ENCODE data around the gene CERS1.
"Not testable (repeated sequence)": the region's sequence is repeated elsewhere in the genome, so short reads cannot be mapped to it uniquely, and the experiment has no call there.

CERS1 gene

DNA sequence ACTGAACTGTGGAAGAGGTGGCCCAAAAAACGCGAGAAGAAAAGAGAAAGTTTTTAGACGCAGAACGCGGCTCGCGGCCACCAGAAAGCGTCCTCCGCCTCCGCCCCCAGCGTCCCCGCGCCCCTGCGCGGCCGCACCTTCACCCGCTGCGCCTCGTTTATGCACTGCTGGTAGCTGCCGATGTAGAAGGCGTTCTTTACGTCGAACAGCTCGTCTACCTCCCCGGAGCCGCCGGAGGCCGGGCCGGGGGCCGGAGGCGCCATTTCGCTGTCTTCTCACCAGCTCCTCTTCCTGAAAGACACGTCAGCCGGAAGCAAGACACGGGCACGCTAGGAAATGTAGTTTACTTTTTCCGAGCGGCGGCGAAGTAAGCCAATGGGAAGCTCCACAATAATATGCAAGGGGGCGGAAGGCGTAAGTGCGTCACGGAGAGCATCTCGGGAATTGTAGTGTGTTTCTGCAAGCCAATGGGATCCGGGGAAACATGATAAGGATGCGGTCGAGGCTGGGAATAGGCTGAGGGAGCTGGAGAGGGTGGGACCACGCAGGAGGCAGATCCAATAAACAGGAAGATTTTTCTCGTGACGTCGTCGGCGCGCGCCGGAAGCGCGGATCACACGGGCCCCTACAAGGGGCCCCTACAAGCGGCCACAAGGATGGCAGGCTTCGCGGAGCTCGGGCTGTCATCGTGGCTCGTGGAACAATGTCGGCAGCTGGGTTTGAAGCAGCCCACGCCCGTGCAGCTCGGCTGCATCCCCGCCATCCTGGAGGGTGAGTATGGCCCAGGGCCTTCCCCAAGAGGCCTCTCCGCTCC, 23.3 kb upstream of the CERS1 start, which contains the start of the genes COPE and DDX49:
COPE (minus strand) TSS at position 302 of the 814 bp plus-strand sequence; CDS start at position 263, 39 bp downstream.
DDX49 (plus strand) TSS at position 630 of the 814 bp plus-strand sequence; CDS start at position 657, 27 bp downstream.
- DNase-seq, result peak; percentile 100

DNA sequence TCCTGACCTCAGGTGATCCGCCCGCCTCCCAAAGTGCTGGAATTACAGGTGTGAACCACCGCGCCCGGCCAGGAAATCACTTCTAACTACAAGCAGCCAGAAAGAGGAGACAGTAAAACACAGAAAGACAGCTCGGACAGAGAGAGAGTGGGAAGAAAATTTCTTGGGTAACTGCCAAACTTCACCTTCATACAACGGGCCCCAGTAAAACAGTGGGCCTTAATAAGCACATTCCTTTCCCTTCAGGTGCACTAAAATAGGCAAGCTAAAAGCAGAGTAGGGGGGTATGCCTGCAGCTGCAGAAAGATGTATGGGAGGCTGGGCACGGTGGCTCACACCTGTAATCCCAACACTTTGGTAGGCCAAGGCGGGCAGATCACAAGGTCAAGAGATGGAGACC, 21.6 kb upstream of the CERS1 start:
- not testable (repeated sequence) for DNase-seq

DNA sequence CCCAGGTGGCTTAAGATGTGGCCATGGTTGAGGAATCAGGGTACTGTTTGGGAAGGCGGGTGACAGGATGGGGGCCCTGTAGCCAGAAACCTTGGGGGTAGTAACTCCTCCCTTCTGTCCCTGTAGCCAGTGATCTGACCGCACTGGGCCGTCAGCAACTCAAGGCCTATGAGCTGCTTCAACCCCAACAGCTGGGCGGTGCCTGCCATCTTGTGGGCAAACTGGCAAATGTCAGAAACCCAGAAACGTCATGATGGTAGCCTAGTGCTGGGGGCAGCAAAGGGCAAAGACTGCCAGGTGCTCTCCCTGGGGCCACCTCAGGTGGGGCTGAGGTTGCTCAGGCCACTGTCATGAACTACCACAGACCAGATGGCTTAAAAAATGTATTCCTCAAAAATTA, 19.7 kb upstream of the CERS1 start:
- peak; percentile 85 for DNase-seq

DNA sequence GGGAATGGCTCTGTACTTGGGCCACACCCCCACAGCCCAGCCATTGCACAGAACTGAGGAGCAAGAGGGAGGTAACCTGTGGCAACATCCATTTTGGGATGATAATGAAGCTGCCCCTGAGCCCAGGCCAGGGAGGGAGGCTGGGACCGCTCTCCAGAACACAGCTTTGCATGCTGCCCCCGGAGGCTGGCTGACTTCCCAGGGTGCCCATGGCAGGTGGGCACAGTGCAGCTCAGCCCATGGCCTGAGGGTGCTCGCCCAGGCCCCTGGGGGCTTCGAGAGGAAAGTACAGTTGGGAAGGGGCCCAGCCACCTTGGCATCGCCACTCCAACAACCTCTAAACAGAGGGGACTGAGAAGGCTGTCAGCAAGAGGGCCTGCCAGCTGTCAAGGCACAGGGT, 17.5 kb upstream of the CERS1 start:
- DNase-seq, result no peak

DNA sequence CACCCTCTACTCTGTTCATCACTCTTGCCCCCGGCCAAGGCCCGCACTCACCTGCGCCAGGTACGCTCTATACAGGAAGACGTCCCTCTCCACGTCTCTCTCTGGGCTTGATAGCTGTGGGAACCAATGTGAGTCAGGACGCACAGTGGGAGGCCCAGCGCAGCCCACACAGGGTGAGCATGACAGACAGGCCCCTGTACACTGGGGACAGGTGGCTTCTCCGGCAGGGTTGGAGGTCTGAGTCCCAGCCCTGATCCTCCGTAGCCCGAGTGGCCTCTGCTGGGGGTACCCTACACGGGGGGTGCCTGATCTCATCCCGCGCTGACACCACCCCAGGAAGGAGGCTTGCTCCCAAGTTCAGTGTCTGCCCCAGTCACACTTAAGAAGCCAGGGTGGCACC, 17.0 kb upstream of the CERS1 start:
- no peak for DNase-seq

DNA sequence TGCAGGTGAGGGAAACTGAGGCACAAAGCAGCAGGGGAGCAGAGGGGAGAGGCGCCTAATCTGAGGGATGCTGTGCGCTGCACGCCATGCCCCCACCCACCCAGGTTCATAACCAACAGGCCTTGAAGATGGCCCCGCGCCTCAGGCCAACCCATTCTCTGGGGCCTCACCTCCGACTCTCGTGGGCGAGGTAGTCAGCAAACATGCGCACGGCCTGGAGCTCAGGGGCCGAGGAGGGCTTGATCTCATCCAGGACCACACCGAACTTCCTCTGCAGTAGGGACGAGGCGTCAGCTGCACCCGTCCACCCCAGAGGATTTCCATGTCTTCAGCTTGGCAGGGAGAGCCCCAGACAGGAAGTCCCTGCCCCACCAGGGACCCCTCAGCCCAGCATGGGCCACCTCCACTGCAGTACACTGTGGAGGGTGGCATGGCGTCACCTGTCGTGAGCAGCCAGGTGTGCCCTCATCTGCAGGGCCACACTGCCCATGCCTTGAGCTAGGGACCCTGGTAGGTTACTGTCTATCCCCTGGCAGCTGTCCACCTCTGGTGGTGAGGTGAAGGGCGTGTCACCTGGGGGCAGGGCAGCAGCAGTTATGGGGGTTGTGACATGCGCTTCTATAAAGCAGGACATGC, 15.0 kb upstream of the CERS1 start:
- no peak for DNase-seq

DNA sequence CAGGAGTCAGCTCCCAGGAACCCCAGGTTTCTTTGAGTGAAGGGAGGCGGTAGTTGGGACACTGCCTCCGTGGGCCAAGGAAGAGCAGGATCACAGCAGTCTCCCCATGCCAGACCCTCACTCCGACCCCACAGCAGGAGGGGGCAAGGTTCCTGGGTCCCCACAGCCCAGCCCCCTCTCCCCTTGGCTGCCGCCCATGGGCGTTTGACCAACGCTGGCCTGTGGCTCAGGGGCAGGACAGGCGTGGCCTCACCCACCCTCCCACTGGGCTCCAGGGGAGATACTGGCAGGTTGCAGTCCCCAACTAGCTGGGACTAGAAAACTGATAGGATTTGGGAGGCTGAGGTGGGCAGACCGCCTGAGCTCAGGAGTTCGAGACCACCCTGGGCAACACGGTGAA, 14.1 kb upstream of the CERS1 start:
- no peak for DNase-seq

DNA sequence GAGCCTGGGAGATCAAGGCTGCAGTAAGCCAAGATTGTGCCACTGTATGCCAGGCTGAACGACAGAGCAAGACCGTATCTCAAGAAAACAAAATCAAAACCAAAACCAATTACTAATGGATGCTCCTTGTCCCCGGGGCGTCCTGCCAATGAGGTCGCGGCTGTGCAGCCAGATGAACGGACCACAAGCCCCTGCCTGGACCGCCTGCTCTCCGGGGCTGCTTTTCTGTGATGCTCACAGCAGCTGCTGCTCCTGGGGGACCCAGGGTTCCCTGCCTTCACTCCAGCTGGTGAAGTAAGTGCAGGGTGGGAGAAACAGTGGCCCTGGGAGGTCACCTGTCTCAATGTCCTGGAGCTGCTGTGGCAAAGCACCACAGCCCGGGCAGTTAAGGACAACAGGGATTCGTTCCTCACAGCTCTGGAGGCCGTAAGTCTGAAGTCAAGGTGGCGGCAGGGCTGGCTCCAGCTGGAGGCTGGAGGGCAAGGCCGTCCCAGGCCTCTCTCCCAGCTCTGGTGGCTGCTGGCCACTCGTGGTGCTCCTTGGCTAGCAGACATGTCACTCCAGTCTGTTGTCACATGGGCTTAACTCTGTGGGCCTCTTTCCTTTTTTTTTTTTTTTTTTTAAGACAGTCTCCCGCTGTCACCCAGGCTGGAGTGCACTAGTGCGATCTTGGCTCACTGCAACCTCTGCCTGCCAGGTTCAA, 13.1 kb upstream of the CERS1 start:
- no peak for DNase-seq

DNA sequence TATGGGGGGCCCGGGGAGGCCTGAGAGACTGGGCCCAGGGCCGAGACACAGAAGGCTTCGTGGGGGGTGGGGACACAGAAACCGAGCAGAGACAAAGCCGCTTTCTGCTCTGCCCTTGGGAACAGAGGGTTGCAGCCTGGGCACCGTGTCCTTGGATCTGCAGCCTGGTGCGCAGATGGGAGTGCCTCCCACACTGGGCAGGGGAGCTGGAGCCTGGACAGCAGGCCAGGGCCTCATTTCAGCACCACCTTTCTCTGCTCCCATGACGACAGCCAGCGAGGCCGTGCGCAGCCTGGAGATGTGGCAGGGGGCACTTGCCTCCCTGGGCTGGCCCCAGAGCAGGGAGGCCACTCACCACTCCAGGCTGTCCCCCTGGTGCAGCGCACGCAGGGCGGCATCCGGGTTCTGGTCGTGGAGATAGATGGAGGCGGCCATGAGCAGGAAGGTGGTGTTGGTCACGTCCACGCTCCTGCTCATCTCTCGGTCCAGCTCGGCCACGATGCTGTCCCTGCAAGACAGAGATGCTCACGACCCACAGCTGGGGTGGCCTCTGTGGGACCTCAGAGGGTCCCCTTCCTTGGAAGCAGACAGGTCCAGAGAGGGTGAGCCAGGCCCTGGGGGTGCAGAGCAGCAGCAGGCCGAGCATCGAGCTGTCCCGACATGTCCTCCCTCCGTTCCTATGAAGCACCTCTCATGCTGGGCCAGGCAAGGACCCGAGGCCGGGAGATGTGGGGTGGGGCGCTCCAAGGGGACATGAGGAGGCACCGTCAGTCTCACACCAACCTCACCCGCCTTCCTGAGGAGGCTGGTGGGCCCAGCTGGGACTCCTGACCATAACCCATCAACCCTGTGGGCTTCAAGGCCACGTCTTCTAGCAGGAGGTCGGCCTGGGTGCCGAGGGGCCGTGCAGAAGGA, 10.9 kb upstream of the CERS1 start:
- no peak for DNase-seq

DNA sequence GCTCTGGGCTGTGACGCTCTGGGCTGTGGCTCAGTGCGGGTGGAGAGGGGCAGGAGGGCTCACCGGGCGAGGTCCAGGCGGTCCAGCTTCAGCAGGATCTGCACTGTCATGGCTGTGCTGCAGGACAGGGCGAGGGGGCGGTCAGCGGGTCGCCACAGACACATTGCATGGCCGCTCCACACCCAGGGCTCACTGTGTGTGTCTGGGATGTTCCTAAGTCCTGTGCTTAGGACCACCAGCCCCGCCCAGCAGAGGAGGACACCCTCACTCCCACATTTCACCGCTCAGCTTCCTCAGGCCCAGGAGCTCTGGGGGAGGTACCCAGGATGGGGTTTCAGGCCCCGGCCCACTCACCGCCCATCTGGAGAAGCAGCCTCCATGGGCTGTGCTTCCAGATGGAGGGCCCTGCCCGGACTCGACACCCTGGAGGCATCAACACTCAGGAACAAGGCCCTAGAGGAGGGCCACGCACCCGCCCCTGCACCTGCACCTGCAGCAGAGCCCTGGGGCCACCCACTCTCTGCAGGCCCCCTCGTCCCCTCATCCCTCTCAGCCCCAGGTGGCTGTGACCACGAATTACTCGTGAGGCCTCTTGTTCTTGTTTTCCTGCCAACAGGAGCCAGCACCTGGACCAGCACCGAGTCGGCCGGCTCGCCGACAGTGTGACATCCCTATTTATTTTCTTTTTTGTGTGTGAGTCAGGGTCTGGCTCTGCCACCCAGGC, 9.7 kb upstream of the CERS1 start:
- no peak for DNase-seq

DNA sequence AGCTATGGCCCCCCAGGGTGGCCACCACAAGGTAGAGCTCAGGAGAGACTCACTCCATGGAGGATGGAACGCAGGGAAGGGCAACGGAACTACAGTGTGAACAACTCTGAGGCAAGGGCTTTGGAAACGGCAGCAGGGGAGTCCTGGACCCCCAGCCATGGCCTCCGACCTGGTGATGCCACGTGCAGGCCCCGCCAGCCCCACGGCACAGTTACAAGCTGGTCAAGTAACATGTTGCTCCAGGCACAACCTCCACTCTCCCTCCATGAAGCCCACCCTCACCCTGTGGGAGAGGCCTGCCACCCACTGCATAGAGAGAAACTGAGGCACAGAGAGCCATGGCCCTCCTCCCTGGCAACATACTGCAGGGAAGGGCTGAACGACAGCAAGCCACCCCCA, 9.1 kb upstream of the CERS1 start:
- no peak for DNase-seq

DNA sequence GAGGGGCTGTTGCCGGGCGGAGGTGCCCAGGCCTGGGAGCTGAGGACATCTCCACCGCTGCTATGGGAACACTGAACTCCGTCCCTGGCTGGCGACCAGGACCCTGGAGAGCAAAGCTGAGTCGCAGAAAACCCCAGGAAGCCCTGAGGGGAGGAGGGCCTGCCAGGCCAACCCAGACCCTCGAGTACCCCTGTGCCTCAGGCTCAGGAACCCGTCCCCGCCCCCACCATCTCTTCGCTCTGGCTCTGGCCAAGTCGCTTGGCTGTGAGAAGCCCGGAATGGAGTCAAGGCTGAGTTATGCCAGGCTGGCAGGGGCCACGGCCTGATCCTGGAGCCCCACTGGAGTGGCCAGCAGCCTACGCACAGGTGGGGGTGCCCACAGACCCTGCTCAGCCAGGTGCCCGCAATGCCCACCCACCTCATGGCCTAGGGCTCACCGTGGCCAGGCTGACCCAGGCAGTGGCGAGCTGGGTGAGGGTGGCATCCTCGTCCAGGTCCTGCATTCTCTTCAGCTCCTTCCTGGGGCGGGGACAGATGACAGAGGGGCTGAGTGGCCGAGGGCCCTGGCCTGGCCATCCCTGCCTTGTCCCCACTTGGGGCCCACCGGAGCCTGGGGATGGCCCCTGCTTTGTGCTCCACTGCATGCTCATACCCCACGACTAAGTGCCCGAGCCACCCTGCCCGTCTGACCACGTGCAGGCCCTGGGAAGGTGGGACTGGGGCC, 8.5 kb upstream of the CERS1 start:
- no peak for DNase-seq

DNA sequence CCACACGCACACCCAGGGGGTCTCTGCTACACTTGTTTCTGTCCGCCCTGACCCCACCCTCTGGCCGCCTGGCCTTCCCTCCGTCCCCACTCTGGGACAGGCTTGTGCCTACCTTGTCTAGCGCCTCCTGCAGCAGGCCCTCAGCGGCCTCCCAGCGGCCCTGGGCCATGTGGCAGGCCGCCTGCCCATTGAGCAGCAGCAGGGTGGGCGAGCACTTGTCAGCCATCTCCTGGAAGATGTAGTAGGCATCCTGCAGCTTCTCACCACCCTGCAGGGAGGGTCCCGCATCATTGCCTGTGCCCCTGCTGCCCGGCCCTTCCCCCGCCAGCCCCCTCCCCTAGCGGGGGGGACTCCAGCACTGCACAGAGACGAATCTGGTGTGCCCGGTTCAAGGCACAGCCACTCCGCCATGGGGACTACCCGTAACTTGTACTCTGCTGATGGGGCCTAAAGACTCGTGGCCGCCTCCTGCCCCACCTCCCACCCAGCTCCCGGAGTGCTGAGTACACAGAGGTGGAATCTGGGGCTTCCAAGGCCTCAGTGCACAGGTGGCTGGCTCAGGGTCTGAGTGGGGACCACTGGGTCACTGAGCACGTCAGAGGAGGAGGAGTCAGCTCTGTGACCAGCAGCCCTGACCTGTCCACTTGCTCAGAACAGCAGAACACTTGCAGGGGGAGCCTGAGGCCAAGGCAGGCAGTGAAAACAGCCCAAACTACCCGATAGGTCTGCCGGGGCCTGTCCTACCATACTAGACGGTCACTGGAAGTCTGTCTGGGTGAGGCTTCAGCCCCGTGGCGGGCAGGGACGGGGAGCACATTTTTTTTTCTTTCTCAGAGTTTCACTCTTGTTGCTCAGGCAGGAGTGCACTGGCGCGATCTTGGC, 7.4 kb upstream of the CERS1 start:
- DNase-seq, result no peak

DNA sequence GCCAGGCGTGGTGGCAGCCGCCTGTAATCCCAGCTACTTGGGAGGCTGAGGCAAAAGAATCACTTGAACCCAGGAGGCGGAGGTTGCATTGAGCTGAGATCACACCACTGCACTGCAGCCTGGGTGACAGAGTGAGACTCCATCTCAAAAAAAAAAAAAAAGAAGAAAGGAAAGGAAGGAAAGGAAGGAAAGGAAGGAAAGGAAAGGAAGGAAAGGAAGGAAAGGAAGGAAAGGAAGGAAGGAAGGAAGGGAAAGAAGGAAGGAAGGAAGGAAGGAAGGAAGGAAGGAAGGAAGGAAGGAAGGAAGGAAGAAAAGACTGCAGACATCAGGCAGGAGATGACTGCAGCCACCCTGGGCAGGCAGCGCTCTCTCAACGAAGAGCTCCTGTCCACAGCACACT, 6.6 kb upstream of the CERS1 start:
- DNase-seq, result not testable (repeated sequence)

DNA sequence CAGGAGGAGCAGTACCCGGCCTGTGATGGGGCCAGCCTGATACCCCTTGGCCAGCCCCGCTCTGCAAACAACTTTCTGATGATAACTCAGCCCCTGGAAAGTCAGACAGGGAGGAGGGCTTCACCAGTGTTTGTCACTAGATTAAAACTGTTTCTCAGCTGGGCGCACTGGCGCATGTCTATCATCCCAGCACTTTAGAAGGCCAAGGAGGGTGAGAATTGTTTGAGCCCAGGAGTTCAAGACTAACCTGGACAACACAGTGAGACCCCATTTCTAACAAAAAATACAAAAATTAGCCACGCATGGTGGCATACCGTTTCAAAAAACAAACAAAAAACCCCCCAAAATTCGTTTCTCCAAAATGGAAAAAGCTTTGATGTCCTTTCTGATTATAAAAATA, 5.5 kb upstream of the CERS1 start:
- no peak for DNase-seq

DNA sequence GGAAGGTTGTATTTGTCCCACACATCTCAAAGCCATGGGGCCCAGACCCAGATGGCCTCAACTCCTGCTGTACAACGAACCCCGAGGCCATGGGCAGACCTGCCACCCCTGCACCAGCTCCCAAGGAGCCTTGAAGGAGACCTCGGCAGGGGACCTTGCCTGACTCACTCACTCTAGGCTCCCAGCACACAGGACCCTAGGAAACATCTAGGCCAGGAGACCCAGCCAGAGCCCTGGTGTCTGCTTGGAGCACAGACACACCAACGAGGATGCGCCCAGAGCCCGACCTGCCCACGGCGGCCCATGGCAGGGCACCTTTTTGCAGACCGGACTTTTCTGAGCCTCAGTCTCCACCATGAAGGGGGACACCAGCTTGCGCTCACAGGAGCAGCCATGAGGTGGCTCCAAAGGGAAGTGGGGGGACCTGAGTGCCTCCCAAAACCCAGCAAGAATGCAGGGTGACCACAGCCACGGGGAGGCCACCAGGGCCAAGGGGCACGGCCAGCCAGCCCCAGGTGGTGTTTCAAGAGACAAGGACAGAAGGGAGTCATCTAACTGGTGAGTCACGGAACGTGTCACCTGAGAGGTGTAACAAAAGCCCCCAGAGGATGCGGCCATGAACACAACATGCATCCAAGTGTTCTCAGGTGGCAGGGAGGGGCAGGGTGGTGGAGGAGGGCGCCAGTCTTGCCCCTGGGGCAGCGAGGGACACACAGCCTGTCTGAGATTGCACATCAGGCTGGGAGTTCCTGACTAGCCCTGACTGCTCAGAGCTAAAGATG, 4.9 kb upstream of the CERS1 start:
- no peak for DNase-seq

DNA sequence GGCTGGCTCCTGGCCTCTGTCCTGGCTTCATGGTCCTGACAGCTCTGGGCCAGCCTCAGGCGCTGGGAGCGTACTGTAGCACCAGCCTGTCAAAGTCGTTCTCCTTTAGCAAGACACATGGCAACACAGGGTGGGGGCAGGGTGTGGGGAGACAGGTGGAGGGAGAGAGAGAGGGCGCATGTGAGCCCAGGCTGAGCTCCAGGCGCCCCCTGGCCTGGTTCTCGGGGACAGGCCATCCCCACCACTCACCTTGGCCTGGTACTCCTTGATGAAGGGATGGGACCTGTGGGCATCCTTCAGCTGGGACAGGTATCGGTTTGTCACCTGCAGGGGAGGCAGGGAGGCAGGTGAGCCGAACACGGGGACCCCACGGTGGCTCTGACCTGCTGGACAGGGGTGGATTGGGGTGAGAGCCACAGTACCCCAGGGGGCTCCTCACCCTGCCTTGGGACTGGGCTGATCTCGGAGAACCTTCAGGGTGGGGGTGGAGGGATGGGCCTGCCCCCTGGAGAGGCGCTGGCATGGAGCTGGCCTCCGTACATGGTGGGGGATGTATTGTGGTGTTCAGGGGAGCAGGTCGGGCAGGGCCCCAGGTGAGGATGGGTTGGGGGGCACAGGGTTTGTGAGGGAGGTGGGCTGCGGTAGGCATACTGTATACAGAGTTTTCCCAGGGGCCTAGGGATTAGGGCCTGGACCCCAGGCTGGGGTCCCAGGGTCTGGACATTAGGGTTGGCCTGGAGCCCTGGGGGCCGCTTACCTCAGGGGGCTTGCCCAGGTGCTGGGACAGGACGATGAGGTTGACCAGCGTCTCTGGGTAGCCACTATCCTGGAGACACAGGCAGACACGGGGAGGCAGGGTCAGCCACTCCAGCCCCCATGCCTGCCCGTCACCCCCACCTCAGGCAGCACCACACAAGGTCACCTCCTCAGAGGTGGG, 3.9 kb upstream of the CERS1 start:
- DNase-seq, result no peak

Data from hematopoietic multipotent progenitor cell treated with erythropoietin and hydrocortisone succinate and interleukin-3 and kit ligand, for 4 days (in vitro differentiated cells).